Colon (tissue), 2 donors: ENCODE results near the gene SCAF11.
"Not testable (repeated sequence)": the region's sequence is repeated elsewhere in the genome, so short reads cannot be mapped to it uniquely, and the experiment has no call there.

Experiments used
- FAIRE-seq: peaks from 2 replicates; lab custom pipeline; 2012; peaks lifted over from hg19 to GRCh38; lab: Jason Lieb, UNC
- donor health status: control.
- donor health status: control.

Gene SCAF11, protein sequence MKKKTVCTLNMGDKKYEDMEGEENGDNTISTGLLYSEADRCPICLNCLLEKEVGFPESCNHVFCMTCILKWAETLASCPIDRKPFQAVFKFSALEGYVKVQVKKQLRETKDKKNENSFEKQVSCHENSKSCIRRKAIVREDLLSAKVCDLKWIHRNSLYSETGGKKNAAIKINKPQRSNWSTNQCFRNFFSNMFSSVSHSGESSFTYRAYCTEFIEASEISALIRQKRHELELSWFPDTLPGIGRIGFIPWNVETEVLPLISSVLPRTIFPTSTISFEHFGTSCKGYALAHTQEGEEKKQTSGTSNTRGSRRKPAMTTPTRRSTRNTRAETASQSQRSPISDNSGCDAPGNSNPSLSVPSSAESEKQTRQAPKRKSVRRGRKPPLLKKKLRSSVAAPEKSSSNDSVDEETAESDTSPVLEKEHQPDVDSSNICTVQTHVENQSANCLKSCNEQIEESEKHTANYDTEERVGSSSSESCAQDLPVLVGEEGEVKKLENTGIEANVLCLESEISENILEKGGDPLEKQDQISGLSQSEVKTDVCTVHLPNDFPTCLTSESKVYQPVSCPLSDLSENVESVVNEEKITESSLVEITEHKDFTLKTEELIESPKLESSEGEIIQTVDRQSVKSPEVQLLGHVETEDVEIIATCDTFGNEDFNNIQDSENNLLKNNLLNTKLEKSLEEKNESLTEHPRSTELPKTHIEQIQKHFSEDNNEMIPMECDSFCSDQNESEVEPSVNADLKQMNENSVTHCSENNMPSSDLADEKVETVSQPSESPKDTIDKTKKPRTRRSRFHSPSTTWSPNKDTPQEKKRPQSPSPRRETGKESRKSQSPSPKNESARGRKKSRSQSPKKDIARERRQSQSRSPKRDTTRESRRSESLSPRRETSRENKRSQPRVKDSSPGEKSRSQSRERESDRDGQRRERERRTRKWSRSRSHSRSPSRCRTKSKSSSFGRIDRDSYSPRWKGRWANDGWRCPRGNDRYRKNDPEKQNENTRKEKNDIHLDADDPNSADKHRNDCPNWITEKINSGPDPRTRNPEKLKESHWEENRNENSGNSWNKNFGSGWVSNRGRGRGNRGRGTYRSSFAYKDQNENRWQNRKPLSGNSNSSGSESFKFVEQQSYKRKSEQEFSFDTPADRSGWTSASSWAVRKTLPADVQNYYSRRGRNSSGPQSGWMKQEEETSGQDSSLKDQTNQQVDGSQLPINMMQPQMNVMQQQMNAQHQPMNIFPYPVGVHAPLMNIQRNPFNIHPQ (N-terminal part only)

DNA sequence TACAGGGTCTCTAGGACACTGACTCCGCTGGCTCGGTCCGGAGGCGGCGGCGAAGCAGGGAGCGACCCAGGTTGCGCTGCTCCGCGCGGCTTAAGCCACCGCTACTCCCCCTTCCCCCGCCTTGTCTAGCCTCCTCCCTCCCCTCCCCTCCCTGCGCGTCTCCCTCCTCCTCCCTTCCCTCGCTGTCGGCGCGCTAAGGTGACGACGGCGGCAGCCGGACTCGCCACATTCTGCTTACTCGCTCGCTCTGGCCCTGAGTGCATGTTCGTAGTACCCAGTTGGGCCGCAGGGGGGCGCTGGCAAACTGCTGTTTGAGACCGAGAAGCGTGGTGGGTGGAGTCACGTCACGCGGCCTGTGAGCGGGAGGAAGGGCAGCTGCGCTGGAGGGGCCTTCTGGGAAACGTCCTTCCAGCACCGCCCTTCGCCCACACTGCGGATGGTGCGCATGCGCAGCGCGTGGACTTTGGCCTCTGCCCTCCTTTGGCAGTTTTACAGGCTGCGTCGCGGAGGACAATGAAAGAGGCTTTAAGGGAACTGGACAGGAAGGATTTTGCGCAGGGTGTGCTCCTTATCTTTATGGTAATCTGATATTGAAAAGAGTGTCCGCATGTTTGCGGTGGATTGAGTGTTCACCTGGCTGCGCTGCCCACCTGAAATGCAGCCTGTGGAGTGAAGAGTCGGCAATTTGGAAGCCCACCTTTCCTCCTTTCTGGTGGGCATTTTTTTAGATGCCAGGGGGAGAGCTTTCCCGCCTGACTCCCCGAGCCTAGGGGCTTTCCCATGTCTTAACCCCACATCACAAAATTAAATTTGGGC is at the start of gene SCAF11:
SCAF11 (minus strand) TSS at position 107 of the 816 bp plus-strand sequence. CDS start 26,407 bp downstream, outside the sequence.
- FAIRE-seq: no peak

DNA sequence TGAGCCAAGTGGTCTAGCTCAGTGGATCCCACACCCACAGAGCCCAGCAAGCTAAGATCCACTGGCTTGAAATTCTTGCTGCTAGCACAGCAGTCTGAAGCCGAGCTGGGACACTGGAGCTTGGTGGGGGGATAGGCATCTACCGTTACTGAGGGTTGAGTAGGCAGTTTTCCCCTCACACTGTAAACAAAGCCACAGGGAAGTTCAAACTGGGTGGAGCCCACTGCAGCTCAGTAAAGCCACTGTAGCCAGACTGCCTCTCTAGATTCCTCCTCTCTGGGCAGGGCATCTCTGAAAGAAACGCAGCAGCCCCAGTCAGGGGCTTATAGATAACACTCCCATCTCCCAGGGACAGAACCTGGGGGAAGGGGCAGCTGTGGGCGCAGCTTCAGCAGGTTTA is 46.7 kb upstream of the SCAF11 start:
- not testable (repeated sequence) for FAIRE-seq

DNA sequence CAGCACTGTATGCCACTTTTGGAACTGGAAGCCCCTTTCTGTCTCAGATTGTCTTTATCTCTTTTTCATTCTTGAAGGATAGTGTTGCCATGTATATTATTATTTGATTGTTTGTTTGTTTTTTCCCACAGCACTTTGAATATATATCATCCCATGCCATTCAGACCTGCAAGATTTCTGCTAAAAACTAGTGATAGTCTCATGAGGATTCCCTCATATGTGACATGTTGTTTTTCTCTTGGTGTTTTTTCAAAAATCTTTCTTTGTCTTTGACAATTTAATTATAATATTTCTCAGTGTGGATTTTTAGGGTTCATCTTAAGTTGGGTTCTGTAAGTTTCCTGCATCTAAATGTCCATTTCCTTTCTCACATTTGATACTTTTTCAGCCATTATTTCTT is 36.8 kb upstream of the SCAF11 start:
- FAIRE-seq: no peak

DNA sequence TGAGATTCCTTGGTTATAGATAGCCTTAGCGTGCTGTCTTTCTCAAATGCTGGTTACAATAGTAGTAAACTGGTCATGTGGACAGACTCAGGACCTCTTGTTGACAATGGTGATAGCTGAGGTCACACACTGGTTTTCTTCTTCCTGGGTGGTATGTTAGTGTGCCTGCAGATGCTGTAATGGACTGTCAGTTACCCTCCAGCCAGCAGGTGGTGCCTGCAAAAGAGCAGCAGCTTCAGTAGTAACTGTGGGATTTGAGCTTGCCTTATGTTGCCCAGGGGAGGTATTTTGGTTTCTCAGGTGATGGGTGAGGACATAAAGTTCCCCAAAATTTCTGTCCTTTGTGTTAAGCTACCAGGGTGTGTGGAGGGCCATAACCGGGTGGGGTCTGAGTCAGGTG is 33.7 kb upstream of the SCAF11 start:
- FAIRE-seq: no peak

DNA sequence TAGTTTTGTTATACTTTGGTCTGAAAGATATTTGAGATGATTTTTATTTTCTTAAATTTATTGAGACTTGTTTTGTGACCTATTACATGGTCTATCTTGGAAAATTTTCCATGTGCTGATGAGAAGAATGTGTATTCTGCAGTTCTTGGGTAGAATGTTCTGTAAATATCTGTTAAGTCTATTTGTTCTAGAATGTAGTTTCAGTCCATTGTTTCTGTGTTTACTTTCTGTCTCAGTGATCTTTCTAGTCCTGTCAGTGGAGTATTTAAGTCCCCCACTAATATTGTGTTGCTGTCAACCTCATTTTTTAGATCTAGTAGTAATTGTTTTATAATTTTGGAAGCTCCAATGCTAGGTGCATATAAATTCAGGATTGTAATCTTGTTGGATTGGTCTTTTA is 30.4 kb upstream of the SCAF11 start:
- peak; percentile 21 for FAIRE-seq

DNA sequence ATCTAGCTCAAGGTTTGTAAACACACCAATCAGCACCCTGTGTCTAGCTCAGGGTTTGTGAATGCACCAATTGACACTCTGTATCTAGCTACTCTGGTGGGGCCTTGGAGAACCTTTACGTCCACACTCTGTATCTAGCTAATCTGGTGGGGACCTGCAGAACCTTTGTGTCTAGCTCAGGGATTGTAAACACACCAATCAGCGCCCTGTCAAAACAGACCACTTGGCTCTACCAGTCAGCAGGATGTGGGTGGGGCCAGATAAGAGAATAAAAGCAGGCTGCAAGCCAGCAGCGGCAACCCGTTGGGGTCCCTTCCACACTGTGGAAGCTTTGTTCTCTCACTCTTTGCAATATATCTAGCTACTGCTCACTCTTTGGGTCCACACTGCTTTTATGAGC is 28.3 kb upstream of the SCAF11 start:
- not testable (repeated sequence) for FAIRE-seq

DNA sequence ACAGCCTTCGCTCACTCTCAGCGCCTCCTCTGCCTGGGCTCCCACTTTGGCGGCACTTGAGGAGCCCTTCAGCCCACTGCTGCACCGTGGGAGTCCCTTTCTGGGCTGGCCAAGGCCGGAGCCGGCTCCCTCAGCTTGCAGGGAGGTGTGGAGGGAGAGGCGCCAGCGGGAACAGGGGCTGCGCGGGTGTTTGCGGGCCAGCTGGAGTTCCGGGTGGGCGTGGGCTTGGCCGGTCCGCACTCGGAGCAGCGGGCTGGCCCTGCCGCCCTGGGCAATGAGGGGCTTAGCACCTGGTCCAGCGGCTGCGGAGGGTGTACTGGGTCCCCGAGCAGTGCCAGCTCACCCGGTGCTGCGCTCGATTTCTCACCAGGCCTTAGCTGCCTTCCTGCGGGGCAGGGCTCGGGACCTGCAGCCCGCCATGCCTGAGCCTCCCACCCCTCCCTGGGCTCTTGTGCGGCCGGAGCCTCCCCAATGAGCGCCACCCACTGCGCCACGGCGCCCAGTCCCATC is 27.5 kb upstream of the SCAF11 start:
- not testable (repeated sequence) for FAIRE-seq

DNA sequence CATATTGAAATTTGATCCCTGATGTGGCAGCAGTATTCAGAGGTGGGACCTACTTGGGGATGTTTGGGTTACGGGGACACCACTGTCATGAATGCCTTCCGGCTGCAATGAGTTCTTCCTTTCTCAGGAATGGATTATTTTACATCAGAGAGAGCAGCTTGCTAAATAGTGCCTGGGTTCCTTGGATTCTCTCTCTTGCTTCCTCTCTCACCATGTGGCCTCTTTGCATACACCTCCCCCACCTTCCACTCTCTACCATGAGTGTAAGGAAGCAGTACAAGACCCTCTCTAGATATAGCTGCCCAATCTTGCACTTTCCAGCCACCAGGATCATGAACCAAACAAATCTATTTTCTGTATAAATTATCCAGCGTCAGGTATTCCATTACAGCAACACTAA is 15.4 kb upstream of the SCAF11 start:
- no peak for FAIRE-seq

DNA sequence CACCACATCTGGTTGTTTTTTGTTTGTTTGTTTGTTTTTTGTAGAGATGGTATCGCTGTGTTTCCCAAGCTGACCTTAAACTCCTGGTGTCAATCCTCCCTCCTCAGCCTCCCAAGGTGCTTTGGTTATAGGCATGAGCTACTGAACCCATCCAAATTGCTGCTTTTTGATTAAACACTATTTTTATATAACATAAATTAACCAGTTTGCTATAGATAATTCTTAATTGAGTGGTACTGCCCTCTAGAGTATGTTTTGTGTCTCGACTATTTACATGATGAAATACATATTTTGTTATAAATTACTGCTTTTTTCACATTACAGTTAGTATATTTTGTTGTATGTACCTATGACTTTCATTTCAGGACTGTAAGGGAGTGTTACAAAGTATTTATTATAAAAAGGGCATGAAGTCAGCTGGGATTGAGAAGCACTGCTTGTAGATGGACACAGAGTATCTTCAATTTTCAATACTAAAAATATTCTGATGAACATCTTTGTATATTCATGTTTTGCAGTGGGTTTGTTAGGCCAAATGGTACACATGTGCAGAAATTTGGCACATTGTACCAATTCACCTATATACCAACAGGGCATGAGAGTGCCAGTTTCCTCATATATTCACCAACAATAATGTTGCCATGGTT is 14.9 kb upstream of the SCAF11 start:
- no peak for FAIRE-seq

DNA sequence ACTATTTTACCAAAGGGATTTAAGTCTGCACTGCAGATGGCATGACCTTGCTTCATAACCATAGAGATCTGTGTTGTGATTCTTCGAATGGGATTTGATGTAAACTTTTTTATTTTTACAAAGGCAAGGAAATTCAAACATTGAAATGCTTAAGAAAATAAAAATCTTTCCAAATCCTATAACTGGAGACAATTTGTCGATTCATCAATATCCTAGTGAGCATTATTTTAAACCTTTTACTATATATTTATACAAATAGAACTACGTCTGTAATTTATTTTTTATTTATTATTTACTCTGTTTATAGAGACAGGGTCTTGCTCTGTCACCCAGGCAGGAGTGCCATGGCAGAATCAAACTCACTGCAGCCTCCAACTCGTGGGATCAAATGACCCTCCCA is 14.3 kb upstream of the SCAF11 start:
- FAIRE-seq: no peak

DNA sequence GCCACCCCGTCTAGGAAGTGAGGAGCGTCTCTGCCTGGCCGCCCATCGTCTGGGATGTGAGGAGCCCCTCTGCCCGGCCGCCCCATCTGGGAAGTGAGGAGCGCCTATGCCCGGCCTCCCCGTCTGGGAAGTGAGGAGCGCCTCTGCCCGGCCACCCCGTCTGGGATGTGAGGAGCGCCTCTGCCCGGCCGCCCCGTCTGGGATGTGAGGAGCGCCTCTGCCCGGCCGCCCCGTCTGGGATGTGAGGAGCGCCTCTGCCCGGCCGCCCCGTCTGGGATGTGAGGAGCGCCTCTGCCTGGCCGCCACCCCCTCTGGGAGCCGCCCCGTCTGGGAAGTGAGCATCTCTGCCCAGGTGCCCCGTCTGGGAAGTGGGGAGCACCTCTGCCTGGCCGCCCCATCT is 9.7 kb upstream of the SCAF11 start:
- FAIRE-seq: not testable (repeated sequence)

DNA sequence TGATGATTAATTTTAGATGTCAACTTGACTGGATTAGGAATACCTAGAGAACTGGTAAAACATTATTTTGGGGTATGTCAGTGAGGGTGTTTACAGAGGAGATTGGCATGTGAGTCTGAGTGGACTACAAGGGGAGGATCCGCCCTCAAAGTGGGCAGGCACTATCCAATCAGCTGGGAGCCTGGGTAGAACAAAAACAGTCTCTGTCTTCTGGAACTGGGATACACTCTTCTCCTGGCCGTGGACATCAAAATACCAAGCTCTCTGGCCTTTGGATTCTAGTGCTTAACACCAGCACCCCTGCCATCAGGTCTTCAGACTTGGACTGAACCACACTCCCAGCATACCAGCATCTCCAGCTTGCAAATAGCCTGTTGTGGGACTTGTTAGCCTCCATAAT is 4.4 kb upstream of the SCAF11 start:
- FAIRE-seq: no peak

DNA sequence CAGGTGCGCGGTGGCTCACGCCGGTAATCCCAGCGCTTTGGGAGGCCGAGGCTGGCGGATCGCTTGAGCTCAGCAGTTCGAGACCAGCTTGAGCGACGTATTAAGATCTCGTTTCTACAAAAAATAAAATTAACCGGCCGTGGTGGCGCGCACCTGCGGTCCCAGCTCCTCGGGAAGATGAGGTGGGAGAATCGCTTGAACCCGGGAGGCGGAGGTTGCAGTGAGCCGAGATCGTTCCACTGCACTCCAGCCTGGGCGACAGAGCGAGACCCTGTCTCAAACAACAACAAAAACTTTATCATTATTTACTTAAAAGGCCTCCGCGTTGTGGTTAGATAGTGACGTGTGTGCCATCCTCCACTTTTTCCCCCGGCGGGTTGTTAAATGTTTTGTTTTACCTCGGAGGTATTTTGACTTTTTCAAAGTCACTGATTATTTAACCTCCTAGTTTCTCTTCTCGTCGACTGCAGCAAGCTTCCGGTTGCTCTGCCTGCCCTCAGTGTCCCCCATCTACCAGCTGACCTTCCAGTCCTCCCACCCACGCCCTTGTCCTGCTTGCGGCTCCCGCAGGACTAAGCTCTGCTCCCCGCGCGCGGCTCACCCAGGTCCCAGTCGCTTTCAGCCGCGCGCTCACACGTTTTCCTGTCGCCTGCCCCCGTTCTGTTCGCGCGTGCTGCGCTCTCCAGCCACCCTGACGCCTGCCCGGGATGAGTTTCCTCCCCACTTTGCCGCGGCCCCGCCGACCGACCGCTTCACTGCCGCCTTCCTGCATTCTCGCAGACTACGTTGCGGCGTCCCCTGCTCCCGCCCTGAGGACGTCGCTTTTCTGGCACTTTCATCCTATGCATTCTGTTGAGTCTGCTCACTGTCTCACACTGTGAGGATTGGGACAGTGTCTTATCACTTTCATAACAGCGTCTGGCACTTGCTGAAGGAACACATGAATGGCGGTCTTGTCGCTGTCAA is 1.2 kb upstream of the SCAF11 start:
- no peak for FAIRE-seq

DNA sequence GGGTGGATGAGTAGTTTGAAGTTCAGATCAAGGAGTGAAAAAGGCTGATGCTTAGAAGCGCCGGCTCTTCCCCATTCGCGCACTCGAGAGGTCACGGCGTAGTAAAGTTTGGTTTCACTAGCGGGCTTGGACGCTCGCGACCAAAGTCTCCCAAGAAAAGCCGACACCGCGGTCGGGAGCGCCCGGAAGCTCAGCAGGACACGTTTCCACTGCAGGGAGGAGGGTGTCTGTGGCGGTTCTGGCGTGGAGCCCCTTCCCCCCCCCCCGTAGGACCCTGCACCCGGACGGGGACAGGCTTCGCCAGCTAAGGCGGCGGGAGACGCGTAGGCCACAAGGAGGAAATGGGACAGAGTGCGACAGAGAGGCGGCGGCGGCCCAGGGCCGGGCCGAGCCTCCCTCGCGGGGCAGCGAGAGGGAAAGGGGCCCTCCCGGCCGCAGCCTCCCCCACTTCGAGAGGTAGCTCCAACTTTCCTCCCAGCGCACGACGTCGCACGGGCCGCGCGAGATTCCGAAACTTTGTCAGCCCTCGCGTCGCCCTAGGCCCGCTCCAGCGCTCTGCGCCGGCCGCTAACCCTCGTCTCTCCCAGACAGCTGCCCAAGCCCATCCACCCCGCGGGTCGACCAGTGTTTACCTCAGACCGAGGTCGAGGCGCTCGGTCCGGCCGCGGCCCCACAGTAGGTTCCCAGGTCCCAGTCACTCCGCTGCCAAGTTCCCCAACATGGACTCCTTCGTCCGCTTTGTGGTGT is 480 bp downstream of the SCAF11 start:
- FAIRE-seq: no peak

DNA sequence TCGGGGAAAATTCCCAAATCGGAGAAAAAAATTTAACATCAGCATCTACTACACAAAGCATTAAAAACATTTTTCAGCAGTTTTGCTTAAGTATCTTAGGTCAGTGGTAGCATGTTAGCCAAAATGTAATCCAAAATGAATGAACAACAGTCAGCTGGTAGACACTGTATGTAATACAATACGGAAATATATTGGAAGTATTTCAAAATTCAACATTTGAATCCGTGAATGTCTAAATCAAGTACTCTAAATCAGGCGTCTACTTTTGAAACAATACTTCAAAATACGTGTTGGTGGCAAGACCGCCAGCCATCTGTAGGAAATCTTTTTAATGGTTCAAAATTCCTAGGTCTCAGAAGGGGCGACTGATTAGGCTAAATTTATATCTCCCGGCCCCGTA is 1.1 kb downstream of the SCAF11 start:
- FAIRE-seq: no peak

DNA sequence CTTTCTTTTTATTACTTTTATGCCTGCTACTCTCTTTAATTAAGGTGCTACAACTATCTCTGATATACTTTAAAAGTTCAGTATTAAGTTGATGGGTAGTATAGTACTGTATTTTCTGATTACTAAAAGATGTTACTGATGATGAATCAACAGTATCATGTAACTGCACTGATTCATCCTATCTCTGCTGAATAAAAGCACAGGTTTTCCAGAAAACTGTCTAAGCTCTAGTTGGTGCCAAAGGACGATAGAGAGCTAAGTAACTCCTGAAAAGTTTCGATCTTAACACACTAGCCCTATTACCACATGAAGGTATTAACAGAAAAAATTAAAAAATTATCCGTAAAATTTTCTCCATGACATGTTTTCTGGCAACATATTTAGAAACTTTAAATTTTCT is 2.1 kb downstream of the SCAF11 start:
- FAIRE-seq: no peak

DNA sequence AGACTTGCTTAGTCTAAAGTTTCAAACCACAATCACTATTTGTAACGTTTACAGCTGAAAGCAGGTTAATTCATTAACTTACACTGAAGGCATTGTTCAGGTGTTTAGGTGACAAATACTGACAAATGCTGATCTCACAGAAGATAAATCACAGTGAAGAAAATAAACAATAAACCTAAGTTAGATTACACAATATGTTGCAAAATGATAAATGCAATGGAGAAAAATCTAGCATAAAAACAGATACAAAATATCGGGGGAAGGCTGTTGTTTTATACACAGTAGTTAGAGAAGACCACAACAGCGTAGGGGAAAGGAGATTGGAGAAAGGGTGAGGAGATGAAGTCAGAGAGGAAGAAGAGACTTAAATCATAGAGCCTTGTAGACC is 3.0 kb downstream of the SCAF11 start:
- no peak for FAIRE-seq

DNA sequence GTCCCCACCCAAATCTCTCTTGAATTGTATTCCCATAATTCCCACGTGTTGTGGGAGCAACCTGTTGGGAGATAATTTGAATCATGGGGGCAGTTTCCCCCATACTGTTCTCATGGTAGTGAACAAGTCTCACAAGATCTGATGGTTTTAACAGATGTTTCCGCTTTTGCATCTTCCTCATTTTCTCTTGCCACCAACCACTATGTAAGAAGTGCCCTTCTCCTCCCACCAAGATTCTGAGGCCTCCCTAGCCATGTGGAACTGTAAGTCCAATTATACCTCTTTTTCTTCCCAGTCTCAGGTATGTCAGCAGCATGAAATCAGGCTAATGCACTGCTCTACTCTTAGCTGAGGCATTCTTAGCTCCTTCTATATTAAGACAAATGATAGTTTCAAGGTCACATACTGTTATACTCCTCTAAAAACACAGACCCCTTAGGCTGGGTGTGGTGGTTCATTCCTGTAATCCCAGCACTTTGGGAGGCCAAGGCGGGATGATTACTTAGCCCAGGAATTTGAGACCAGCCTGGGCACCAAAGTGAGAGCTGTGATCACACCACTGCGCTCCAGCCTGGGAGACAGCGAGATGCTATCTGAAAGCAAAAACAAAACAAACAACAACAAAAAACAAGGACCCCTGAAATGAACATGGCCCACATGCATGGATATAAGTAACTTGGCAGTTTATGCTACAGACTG is 3.6 kb downstream of the SCAF11 start:
- no peak for FAIRE-seq
